Mesendoderm (in vitro differentiated cells): Measurements from ENCODE around the gene DNMBP.

Experiments used
- DNase-seq: peaks from one replicate; pipeline ENCODE4 v3.0.0; 2013
- H2AK5ac ChIP-seq: 2 replicates; pipeline ENCODE4 v1.6.1; 2013; ENCODE audit warnings: low read length, inconsistent platforms
- H2BK120ac ChIP-seq: 2 replicates; pipeline ENCODE4 v1.6.1; 2013; ENCODE audit warnings: low read depth, mild to moderate bottlenecking, low read length, moderate library complexity, mixed read lengths
- H2BK15ac ChIP-seq: replicated peaks from 2 replicates; pipeline ENCODE4 v1.6.1; 2013; ENCODE audit warnings: low read depth, mild to moderate bottlenecking, moderate library complexity
- H2BK5ac ChIP-seq: 2 replicates; pipeline ENCODE4 v1.6.1; 2013; ENCODE audit warnings: low read length, inconsistent platforms
- H3K18ac ChIP-seq: 2 replicates; pipeline ENCODE4 v1.6.1; 2013; ENCODE audit warnings: mild to moderate bottlenecking, low read length, mixed read lengths
- H3K23ac ChIP-seq: one replicate; pipeline ENCODE4 v1.6.1; 2013; ENCODE audit warnings: low read length
- H3K27ac ChIP-seq: 2 replicates; pipeline ENCODE4 v1.5.1; 2013; ENCODE audit warnings: low read depth, mild to moderate bottlenecking, inconsistent platforms, low read length, moderate library complexity
- H3K27me3 ChIP-seq: 2 replicates; pipeline ENCODE4 v1.6.1; 2013; ENCODE audit warnings: low read length, control low read depth, mild to moderate bottlenecking, inconsistent platforms; ENCODE audit not compliant: insufficient read depth, poor library complexity
- H3K36me3 ChIP-seq: 2 replicates; pipeline ENCODE4 v1.6.1; 2013; ENCODE audit warnings: low read length, inconsistent platforms; ENCODE audit not compliant: control insufficient read depth, insufficient read depth
- H3K4ac ChIP-seq: one replicate; pipeline ENCODE4 v1.6.1; 2013; ENCODE audit warnings: low read depth, mild to moderate bottlenecking, low read length, moderate library complexity
- H3K4me1 ChIP-seq: 2 replicates; pipeline ENCODE4 v1.6.1; 2013; ENCODE audit warnings: low read depth, low read length, inconsistent platforms; ENCODE audit not compliant: control insufficient read depth
- H3K4me2 ChIP-seq: 2 replicates; pipeline ENCODE4 v1.6.1; 2013; ENCODE audit warnings: low read length
- H3K4me3 ChIP-seq: 2 replicates; pipeline ENCODE4 v1.5.1; 2013; ENCODE audit warnings: mild to moderate bottlenecking, low read length
- H3K56ac ChIP-seq: one replicate; pipeline ENCODE4 v1.6.1; 2013; ENCODE audit warnings: low read length
- H3K79me1 ChIP-seq: 2 replicates; pipeline ENCODE4 v1.6.1; 2013; ENCODE audit warnings: low read length, inconsistent platforms
- H3K79me2 ChIP-seq: 2 replicates; pipeline ENCODE4 v1.6.1; 2013; ENCODE audit warnings: mild to moderate bottlenecking, low read length; ENCODE audit not compliant: control insufficient read depth, insufficient read depth
- H3K9ac ChIP-seq: 2 replicates; pipeline ENCODE4 v1.6.1; 2013; ENCODE audit warnings: low read length, inconsistent platforms
- H4K5ac ChIP-seq: one replicate; pipeline ENCODE4 v1.6.1; 2013; ENCODE audit warnings: low read length
- H4K8ac ChIP-seq: one replicate; pipeline ENCODE4 v1.6.1; 2013; ENCODE audit warnings: low read depth, mild to moderate bottlenecking, control low read depth, low read length, moderate library complexity
- WGBS: extraction: QIAGEN DNeasy Blood & Tissue Kit; methylation state at CpG from one replicate; pipeline ENCODE4 v1.1.7; 2013; ENCODE audit warnings: low lambda C conversion rate, missing lambda C conversion rate; ENCODE audit not compliant: insufficient coverage; ENCODE audit errors: extremely low coverage; 5-methylcytosine and 5-hydroxymethylcytosine counted together

The DNMBP gene

GRCh38 chr10:100045592-100045991 is 35.8 kb upstream of the DNMBP start:
- H3K27ac ChIP-seq: no peak overlapping the region
- no peak overlapping the region for H3K23ac ChIP-seq
- no peaks in the 10 kb centered on the region for H3K27me3 ChIP-seq
- no peak overlapping the region for H3K4ac ChIP-seq
- no peak overlapping the region for H3K18ac ChIP-seq
- H3K36me3 ChIP-seq: no peaks in the 10 kb centered on the region
- peaks cover 2% of the 10 kb centered on the region for H3K4me1 ChIP-seq
- H2AK5ac ChIP-seq: no peak overlapping the region
- no peak overlapping the region for H2BK120ac ChIP-seq
- peak overlapping the region; percentile 1 for H2BK15ac ChIP-seq
- no peak overlapping the region for H4K5ac ChIP-seq
- no peak overlapping the region for H2BK5ac ChIP-seq
- no peak overlapping the region for H3K4me3 ChIP-seq
- H3K56ac ChIP-seq: no peak overlapping the region
- no peak for DNase-seq
- H3K79me2 ChIP-seq: no peaks in the 10 kb centered on the region
- no peaks in the 10 kb centered on the region for H3K79me1 ChIP-seq
- no peak overlapping the region for H3K4me2 ChIP-seq
- H3K9ac ChIP-seq: no peak overlapping the region
- H4K8ac ChIP-seq: no peak overlapping the region
- no CpG with 5 or more reads among the region's 2 CpGs for WGBS

GRCh38 chr10:100043796-100044195 is 34.0 kb upstream of the DNMBP start:
- H3K4ac ChIP-seq: no peak overlapping the region
- peaks cover 2% of the 10 kb centered on the region for H3K4me1 ChIP-seq
- peak overlapping the region; percentile 62 for H3K56ac ChIP-seq
- H3K9ac ChIP-seq: no peak overlapping the region
- H2BK15ac ChIP-seq: peak overlapping the region; percentile 10
- H3K27me3 ChIP-seq: no peaks in the 10 kb centered on the region
- H2BK120ac ChIP-seq: no peak overlapping the region
- no peaks in the 10 kb centered on the region for H3K79me2 ChIP-seq
- H2AK5ac ChIP-seq: no peak overlapping the region
- H3K4me3 ChIP-seq: no peak overlapping the region
- H3K27ac ChIP-seq: peak overlapping the region; percentile 60
- H3K36me3 ChIP-seq: no peaks in the 10 kb centered on the region
- no peak overlapping the region for H3K23ac ChIP-seq
- DNase-seq: peak; percentile 31
- no peak overlapping the region for H3K4me2 ChIP-seq
- no peak overlapping the region for H4K5ac ChIP-seq
- H3K18ac ChIP-seq: peak overlapping the region; percentile 55
- peak overlapping the region; percentile 1 for H4K8ac ChIP-seq
- peak overlapping the region; percentile 62 for H2BK5ac ChIP-seq
- no CpG with 5 or more reads among the region's 3 CpGs for WGBS
- H3K79me1 ChIP-seq: no peaks in the 10 kb centered on the region

- no peak overlapping the region for H2BK15ac ChIP-seq
- no peak overlapping the region for H3K23ac ChIP-seq
- no peaks in the 10 kb centered on the region for H3K27me3 ChIP-seq
- no peak overlapping the region for H4K8ac ChIP-seq
- no peak for DNase-seq
- no CpG with 5 or more reads among the region's 2 CpGs for WGBS
- H2AK5ac ChIP-seq: no peak overlapping the region
- peak overlapping the region; percentile 41 for H3K18ac ChIP-seq
- H4K5ac ChIP-seq: no peak overlapping the region
- no peaks in the 10 kb centered on the region for H3K79me2 ChIP-seq
- peak overlapping the region; percentile 50 for H3K4ac ChIP-seq
- no peak overlapping the region for H3K9ac ChIP-seq
- peaks cover 6% of the 10 kb centered on the region for H3K4me1 ChIP-seq
- H2BK5ac ChIP-seq: no peak overlapping the region
- no peak overlapping the region for H3K4me3 ChIP-seq
- H2BK120ac ChIP-seq: no peak overlapping the region
- no peaks in the 10 kb centered on the region for H3K79me1 ChIP-seq
- no peak overlapping the region for H3K56ac ChIP-seq
- peak overlapping the region; percentile 60 for H3K27ac ChIP-seq
- H3K4me2 ChIP-seq: no peak overlapping the region
- no peaks in the 10 kb centered on the region for H3K36me3 ChIP-seq
Measured at GRCh38 chr10:100043344-100043743, 33.6 kb upstream of the DNMBP start.

GRCh38 chr10:100041306-100042002 is 31.7 kb upstream of the DNMBP start:
- H3K27me3 ChIP-seq: no peaks in the 10 kb centered on the region

GRCh38 chr10:100038561-100039071 is 28.9 kb upstream of the DNMBP start:
- peak overlapping the region; percentile 86 for H3K18ac ChIP-seq
- no peak overlapping the region for H3K4me2 ChIP-seq
- H3K79me1 ChIP-seq: no peaks in the 10 kb centered on the region
- peak overlapping the region; percentile 65 for H2BK120ac ChIP-seq
- no peak overlapping the region for H3K23ac ChIP-seq
- no CpG with 5 or more reads among the region's 1 CpG for WGBS
- peak; percentile 50 for DNase-seq
- H2BK15ac ChIP-seq: no peak overlapping the region
- H4K8ac ChIP-seq: no peak overlapping the region
- H3K27ac ChIP-seq: peak overlapping the region; percentile 41
- no peak overlapping the region for H3K4me3 ChIP-seq
- H3K36me3 ChIP-seq: no peaks in the 10 kb centered on the region
- peaks cover 7% of the 10 kb centered on the region for H3K4me1 ChIP-seq
- peak overlapping the region; percentile 69 for H3K56ac ChIP-seq
- peak overlapping the region; percentile 79 for H2BK5ac ChIP-seq
- H3K27me3 ChIP-seq: no peaks in the 10 kb centered on the region
- H2AK5ac ChIP-seq: no peak overlapping the region
- no peak overlapping the region for H3K4ac ChIP-seq
- peak overlapping the region; percentile 42 for H4K5ac ChIP-seq
- no peaks in the 10 kb centered on the region for H3K79me2 ChIP-seq
- H3K9ac ChIP-seq: peak overlapping the region; percentile 20

More at GRCh38 chr10:100041306-100042002, 31.7 kb upstream of the DNMBP start:
- no peak for DNase-seq
- no peak overlapping the region for H3K23ac ChIP-seq
- no peak overlapping the region for H4K5ac ChIP-seq
- H3K79me2 ChIP-seq: no peaks in the 10 kb centered on the region
- H3K4me1 ChIP-seq: peaks cover 9% of the 10 kb centered on the region
- no CpG with 5 or more reads among the region's 2 CpGs for WGBS
- H3K36me3 ChIP-seq: no peaks in the 10 kb centered on the region
- no peaks in the 10 kb centered on the region for H3K79me1 ChIP-seq
- H2BK120ac ChIP-seq: peak overlapping the region; percentile 73
- H2BK5ac ChIP-seq: no peak overlapping the region
- H3K18ac ChIP-seq: no peak overlapping the region
- no peak overlapping the region for H3K4me2 ChIP-seq
- no peak overlapping the region for H3K56ac ChIP-seq
- H2BK15ac ChIP-seq: peak overlapping the region; percentile 28
- no peak overlapping the region for H3K4me3 ChIP-seq
- H3K27ac ChIP-seq: no peak overlapping the region
- no peak overlapping the region for H3K4ac ChIP-seq
- no peak overlapping the region for H4K8ac ChIP-seq
- H3K9ac ChIP-seq: no peak overlapping the region
- no peak overlapping the region for H2AK5ac ChIP-seq
